HG03575 (cell line): ENCODE measurements around the gene LACTBL1.
"Not testable (repeated sequence)": the region's sequence is repeated elsewhere in the genome, so short reads cannot be mapped to it uniquely, and the experiment has no call there.

Experiments used
- ATAC-seq: cut with Tn5 transposase; IDR thresholded peaks from one replicate; pipeline ENCODE4 v1.9.1; 2021; ENCODE audit not compliant: unreplicated experiment, insufficient number of reproducible peaks, low FRiP score; ENCODE audit errors: extremely low read depth

The LACTBL1 gene, protein sequence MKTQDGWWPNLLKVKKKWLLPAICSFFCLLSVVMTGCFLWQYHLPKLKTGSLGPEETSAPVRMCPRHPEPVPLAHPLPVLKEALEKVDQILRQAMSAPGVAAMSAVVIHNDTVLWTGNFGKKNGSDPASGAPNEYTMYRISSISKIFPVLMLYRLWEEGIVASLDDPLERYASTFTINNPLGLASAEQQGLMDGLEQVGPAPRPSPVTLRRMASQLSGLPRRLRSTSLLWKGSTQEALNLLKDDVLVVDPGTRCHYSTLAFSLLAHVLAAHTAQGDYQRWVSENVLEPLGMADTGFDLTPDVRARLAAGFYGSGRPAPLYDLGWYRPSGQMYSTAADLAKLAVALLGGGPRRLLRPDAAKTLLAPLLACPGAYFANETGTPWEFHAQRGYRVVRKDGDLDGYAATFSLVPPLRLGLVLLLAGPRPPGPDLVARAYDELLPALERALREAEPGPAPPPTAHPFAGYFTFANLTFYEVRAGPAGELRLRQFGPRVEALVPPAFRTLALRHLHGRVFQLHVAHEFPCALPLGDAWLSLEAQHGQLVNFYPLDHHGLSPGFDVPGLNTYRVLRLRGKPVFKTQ

DNA sequence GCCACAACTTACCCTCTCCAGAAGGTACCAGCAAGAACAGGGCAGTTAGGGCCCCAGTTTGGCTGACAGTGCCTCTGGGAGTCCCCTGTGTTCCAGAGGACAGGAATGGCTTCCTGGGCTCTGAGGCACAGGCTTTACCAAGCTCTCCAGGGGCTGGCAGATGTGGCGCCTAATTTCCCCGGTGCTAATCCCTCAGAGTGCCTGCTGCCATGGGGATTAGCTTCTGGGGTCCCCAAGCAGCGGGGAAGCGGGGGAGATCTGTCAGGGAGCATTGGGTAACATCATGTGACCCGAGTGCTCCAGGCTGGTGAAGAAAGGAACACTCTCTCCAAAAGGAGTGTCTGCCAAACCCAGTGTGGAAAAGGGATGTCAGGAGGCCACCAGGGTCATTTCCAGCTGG, at the start of gene LACTBL1:
Gene LACTBL1, minus strand, starts transcription at position 107 of the 400 bp plus-strand sequence. CDS start 550 bp downstream, outside the sequence.
- no peak for ATAC-seq

DNA sequence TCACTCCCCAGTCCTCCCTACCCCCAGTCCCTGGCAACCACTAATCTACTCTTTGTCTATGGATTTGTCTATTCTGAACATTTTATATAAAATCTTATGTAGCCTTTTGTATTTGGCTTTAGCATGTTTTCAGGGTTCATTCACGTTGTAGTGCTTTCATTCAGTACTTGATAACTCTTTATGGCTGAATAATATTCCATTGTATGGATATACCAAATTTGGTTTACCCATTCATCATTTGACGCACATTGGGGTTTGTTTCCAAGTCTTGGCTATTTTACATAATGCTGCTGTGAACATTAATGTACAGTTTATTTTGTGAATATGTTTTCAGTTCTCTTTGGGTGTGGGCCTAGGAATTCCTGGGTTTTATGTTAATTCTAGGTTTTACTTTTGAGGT, 49.2 kb upstream of the LACTBL1 start:
- no peak for ATAC-seq

DNA sequence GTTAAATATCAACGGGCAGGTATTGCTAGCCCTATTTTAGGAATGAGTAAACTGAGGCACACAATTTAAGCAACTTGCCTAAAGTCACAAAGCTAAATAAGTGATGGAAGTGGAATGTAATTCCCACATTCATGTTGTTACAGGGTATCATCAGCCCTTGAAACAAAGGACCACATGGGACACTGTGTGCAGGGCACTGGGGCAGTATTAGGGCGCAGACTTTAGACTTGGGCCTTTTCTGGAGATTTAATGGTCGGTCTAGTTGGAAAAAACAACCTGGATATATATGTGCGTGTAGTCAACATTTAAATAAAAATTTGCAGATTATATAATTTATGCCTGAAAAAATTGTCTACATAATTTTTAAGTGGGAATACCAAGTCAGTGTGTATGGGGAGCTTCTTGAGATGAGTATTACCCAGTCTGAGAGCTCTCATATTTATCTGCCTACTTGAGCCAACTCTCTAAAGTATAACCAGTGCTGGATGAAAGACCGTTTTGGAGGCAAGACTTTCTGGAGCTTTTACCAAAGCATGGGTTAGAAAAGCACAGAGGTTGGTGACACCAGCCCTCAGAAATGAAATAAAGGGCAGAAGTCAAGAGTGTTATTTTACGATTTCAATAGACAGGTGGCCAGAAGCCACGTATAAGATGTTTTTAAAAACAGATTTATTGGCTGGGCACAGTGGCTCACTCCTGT, 48.2 kb upstream of the LACTBL1 start:
- ATAC-seq, result no peak

DNA sequence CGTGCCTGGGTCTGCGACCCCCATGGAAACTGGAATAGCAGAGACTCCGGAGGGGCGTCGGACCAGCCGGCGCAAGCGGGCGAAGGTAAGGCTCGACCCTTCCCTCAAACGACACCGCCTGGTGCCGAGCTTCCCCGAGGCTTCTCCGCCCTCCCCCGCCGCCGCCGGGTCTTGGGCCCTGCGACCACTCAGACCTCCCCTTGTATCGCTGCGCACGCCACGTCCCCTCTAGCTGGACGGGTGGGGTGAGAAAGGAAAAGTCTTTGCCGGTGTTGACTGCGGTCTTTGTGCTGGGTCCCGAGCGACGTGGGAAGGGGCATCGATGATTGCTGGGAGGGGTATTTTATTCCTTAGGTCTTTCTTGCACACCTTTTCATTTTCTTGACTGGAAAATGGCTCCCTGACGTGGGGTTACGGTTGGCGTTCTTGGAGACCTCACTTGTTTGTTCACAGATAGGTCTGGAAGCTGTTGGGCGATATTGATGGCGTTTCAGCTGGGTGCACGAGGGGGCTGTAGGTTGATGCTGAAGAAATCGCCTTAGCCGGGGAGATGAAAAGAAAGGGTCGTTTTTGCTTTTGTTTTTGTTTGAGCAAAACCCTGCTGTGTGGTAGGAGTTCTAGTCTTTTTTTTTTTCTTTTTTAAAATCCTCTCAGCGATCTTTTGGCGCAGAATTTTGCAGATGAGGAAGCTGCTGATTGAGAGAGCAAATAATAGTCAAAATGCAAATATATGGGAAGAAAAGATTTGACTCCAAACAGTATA, 47.4 kb upstream of the LACTBL1 start:
- no peak for ATAC-seq

DNA sequence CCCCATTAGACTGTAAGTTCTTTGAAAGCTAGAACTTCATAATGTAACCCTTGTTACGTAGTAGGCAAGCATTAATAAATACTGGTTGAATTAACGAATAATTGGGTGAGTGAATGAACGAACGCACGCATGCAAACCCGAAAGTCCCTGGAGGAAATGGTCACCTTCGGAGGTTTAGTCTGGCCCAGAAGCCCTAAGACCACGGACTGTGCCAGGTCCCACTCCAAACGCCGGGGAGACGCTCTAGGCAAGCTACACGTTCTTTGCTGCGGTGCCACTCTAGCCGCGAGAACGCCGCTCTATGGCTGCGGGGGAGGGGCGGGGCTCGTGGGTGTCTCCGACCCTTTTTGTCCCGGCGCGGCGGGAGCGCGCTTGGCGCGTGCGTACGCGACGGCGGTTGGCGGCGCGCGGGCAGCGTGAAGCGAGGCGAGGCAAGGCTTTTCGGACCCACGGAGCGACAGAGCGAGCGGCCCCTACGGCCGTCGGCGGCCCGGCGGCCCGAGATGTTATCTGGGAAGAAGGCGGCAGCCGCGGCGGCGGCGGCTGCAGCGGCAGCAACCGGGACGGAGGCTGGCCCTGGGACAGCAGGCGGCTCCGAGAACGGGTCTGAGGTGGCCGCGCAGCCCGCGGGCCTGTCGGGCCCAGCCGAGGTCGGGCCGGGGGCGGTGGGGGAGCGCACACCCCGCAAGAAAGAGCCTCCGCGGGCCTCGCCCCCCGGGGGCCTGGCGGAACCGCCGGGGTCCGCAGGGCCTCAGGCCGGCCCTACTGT, 46.6 kb upstream of the LACTBL1 start, which contains the start of gene KDM1A:
Gene KDM1A, plus strand, starts transcription at position 375 of the 769 bp plus-strand sequence. Its CDS starts 129 bp downstream, at position 504.
- ATAC-seq, result peak; percentile 48

DNA sequence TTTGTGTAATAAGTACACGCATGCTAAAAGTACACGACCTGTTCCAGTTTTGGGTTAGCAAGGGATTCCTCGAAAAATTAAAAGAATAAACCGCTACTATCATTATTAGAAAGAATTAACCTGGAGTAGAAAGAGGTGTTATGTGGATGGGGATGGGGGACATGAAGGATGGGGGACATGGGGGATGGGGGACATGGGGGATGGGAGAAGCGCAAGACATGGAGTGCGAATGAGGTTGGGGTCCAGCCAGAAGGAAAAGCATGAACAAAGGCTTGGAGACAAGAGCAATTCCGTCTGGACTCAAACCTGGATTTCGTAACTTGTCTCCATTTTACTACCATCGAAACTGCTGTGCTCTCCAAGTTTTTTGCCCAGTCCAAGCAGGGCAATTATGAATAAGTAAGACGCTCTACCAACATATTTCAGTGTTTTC, 46.0 kb upstream of the LACTBL1 start:
- no peak for ATAC-seq

DNA sequence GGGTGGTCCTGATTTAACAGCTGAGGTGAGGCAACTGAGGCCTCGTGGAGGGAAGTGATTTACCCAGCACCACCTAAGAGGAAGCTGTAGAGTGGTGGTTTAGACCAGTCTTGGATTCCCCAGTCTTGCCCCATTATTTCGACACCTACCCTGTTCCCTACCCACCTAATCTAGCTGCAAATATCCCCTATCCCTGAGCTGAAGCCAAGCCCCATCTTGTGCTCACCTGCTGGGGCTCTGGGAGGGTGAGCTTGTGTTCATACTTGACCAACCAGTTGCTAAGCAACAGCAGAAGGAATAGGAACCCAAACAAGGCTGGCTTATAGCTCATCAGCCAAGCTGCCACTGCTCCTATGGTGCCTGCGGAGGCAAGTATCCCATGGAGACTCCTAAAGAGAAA, 41.0 kb upstream of the LACTBL1 start:
- no peak for ATAC-seq

DNA sequence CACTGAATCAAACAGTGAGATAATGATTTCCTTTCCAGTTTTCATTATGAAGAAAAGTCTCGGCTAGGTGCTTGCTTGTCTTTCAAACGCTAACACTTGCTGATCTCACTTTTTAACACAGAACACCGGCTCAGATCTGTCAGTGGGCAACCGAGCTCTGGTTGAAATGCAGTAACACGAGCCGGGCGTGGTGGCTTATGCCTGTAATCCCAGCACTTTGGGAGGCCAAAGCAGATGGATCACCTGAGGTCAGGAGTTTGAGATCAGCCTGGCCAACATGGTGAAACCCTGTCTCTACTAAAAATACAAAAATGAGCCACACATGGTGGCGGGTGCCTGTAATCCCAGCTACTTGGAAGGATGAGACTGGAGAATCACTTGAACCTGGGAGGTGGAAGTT, 37.4 kb upstream of the LACTBL1 start:
- ATAC-seq, result not testable (repeated sequence)

DNA sequence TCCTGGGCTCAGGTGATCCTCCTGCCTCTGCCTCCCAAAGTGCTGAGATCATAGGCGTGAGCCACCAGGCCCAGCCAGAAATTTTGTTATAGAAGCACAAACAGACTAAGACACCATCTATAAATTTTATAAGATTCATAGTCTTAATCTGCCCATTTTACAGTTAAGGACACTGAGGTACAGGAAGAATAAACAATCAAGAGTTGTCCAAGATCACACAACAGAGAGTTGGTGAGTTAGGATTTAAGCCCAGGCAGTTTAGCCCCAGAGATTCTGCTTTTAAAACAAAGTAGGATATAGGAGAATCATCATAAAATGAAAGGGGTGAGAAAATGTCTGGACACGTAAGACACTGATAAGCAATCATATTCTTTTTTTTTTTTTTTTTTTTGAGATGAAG, 36.2 kb upstream of the LACTBL1 start:
- no peak for ATAC-seq

DNA sequence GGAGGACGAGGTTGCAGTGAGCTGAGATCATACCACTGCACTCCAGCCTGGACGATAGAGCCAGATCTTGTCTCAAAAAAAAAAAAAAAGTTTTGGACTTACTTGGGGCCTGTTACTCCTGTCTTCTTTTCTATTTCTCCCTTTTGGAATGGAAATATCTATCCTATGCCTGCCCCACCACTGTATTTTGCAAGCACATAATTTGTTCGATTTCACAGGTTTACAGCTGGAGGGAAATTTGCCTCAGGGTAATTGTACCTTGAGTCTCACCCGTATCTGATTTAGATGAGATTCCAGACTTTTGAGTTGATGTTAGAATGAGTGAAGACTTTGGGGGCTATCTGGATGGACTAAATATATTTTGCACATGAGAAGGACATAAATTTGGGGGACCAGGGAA, 34.4 kb upstream of the LACTBL1 start:
- ATAC-seq, result no peak

DNA sequence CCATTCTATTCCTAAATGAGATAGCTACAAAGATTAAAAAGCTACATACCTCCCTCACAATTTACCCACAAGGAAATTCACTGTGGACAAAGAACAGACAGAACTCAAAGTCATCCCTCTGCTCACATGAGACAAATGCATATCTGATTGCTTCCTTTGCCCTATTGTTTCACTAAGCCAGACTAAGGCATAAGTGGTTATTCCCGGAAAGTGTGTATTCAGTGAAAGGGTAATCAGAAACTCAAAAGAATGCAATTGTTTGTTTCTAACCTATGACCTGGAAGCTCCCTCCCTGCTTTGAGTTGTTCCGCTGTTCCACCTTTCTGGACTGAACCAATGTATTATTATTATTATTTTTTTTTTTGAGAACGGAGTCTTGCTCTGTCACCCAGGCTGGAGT, 32.1 kb upstream of the LACTBL1 start:
- ATAC-seq, result not testable (repeated sequence)

DNA sequence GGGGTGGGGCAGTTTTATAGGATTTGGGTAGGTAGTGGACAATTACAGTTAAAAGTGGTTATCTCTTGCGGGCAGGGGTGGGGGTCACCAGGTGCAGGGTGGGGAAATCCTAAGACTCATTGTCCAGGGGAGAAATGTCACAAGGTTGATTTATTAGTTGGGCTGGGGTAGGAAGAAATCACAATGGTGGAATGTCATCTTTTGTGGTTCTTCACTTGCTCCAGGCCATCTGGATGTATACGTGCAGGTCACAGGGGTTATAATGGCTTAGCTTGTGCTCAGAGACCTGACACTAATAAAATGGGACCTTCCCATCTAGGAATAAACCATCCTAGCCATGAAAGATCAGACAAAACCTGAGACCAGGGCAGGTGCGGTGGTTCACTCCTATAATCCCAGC, 31.4 kb upstream of the LACTBL1 start:
- no peak for ATAC-seq

DNA sequence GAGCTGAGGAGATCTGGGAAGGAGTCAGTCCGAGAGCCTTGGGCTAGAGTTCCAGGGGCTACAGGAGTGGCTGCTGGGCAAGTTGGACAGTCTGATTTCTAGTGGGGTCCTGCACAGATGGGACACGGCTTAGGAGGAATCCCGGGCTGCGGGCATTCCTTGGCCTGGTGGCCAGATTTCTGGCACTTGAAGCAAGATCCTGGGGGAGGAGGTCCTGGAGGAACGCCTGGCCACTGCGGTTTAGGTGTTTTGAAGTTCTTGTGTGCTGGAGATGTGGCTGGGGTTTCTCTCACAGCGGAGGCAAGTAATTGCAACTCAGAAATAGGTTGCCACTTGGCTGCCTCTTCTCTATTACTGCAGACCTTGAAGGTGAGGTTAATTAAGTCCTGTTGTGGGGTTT, 29.6 kb upstream of the LACTBL1 start:
- ATAC-seq, result not testable (repeated sequence)

DNA sequence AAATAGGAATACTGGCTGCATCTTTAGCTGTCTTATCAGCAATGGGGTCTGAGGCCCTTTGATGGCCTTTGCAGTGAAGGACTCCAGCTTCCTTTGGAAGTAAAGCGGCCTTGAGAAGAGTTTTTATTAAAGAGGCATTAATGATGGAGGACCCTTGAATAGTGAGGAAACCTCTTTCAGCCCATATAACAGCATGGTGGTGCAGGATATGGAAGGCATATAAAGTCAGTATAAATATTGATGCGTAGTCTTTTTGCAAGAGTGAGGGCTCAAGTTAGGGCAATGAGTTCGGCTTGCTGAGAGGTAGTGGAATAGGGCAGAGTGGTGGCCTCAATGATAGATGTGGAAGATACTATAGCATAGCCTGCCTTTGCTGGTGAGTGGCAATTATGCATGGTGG, 27.5 kb upstream of the LACTBL1 start:
- ATAC-seq, result not testable (repeated sequence)

DNA sequence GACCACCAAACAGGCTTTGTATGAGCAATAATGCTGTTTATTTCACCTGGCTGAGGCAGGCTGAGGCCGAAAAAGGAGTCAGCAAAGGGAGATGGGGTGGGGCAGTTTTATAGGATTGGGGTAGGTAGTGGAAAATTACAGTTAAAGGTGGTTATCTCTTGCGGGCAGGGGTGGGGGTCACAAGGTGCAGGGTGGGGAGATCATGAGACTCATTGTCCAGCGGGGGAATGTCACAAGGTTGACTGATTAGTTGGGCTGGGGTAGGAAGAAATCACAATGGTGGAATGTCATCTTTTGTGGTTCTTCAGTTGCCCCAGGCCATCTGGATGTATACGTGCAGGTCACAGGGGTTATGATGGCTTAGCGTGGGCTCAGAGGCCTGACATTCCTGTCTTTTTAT, 24.9 kb upstream of the LACTBL1 start:
- not testable (repeated sequence) for ATAC-seq

DNA sequence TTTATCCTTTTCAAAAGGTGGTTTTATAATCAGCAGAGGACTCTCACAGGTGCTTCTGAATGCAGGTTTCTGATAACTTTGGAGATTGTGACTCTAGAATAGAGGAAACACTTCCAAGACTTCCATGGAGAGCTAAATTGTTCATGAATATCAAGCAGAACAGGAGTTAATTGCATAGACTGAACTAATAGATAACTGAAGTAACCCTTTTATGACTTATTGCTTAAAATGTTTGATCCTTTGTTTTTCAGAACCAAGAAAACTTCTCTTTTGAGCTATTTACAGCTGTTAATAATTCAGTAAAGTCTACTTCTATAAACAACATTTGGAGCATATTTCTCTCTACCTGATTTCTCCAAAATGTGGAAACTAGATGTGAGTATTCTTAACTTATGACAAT, 23.1 kb upstream of the LACTBL1 start:
- no peak for ATAC-seq

DNA sequence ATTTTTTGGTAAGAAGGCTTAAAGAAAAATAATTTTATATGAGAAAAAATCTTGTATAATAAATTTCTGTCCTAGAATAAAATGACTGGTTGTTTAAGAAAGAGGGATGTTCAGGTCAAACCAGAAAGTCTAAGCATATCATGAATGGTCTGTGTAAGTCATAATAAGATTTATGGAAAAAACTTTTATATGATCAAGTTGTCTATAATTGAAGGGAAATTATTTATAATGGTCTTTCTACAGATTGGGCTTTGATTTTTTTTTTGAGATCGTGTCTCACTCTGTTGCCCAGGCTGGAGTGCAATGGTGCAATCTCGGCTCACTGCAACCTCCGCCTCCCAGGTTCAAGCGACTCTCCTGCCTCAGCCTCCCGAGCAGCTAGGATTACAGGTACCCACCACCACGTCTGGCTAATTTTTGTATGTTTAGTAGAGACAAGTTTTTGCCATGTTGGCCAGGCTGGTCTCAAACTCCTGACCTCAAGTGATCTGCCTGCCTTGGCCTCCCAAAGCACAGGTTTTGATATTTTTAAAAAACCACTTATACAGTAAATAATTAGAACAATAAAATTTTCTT, 20.6 kb upstream of the LACTBL1 start:
- ATAC-seq, result not testable (repeated sequence)

DNA sequence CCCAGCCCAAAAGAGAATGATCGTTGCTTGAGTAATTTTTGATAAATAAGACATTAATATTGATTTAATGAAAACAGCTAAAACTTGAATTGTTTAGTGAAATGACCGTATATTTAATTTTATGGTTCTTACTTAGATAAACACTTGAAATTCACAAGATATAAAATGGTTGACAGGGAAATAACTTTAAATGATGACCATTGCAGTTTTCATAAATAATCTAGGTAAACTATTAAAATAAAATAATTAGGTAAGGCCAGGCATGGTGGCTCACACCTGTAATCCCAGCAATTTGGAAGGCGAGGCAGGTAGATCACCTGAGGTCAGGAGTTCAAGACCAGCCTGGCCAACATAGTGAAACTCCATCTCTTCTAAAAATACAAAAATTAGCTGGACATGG, 19.7 kb upstream of the LACTBL1 start:
- ATAC-seq, result not testable (repeated sequence)
